Measurements from ENCODE around the gene SLC12A7.

Gene SLC12A7

GRCh38 chr5:1108865-1109174, 3.0 kb downstream of the SLC12A7 start:
- Mint-ChIP-seq H3K4me1 (peaks cover 42% of the 10 kb centered on the region), H3K27me3 (no peaks in the 10 kb centered on the region), H3K4me3 (peak overlapping the region; percentile 29), H3K36me3 (ENCODE audit: insufficient read depth) (peaks cover 10% of the 10 kb centered on the region), H3K27ac (ENCODE audit: low read depth) (no peak overlapping the region), H3K9me3 (no peaks in the 10 kb centered on the region)
- DNase-seq (ENCODE audit: low spot score in 2 of 2) (no peak), ATAC-seq (replicated peaks; ENCODE audit: extremely low read depth, poor library complexity, severe bottlenecking) (no peak)

GRCh38 chr5:1108023-1108864, 3.6 kb downstream of the SLC12A7 start:
- no peaks in the 10 kb centered on the region for H3K9me3 Mint-ChIP-seq
- H3K27me3 Mint-ChIP-seq: no peaks in the 10 kb centered on the region
- H3K27ac Mint-ChIP-seq (ENCODE audit: low read depth): no peak overlapping the region
- H3K4me1 Mint-ChIP-seq: peaks cover 47% of the 10 kb centered on the region
- peak overlapping the region; percentile 16 for H3K4me3 Mint-ChIP-seq
- DNase-seq (ENCODE audit: low spot score in 2 of 2) (no peak), ATAC-seq (replicated peaks; ENCODE audit: extremely low read depth, poor library complexity, severe bottlenecking) (no peak)
- peaks cover 10% of the 10 kb centered on the region for H3K36me3 Mint-ChIP-seq (ENCODE audit: insufficient read depth)

GRCh38 chr5:1107167-1108022, 4.5 kb downstream of the SLC12A7 start:
- ATAC-seq (replicated peaks; ENCODE audit: extremely low read depth, poor library complexity, severe bottlenecking) (no peak), DNase-seq (ENCODE audit: low spot score in 2 of 2) (no peak)
- Mint-ChIP-seq H3K27ac (ENCODE audit: low read depth) (peak overlapping the region; percentile 95), H3K27me3 (no peaks in the 10 kb centered on the region), H3K36me3 (ENCODE audit: insufficient read depth) (peaks cover 10% of the 10 kb centered on the region), H3K4me3 (peak overlapping the region; percentile 25), H3K4me1 (peaks cover 50% of the 10 kb centered on the region), H3K9me3 (no peaks in the 10 kb centered on the region)

GRCh38 chr5:1106385-1107166, 5.3 kb downstream of the SLC12A7 start:
- Mint-ChIP-seq H3K27me3 (no peaks in the 10 kb centered on the region), H3K27ac (ENCODE audit: low read depth) (peak overlapping the region; percentile 95), H3K36me3 (ENCODE audit: insufficient read depth) (peaks cover 10% of the 10 kb centered on the region), H3K9me3 (no peaks in the 10 kb centered on the region), H3K4me3 (peak overlapping the region; percentile 83), H3K4me1 (peaks cover 55% of the 10 kb centered on the region)
- DNase-seq (ENCODE audit: low spot score in 2 of 2) (no peak), ATAC-seq (replicated peaks; ENCODE audit: extremely low read depth, poor library complexity, severe bottlenecking) (no peak)

- Mint-ChIP-seq H3K27me3 (no peaks in the 10 kb centered on the region), H3K4me1 (peaks cover 55% of the 10 kb centered on the region), H3K27ac (ENCODE audit: low read depth) (peak overlapping the region; percentile 95), H3K4me3 (peak overlapping the region; percentile 83), H3K36me3 (ENCODE audit: insufficient read depth) (peaks cover 10% of the 10 kb centered on the region), H3K9me3 (no peaks in the 10 kb centered on the region)
- ATAC-seq (replicated peaks; ENCODE audit: extremely low read depth, poor library complexity, severe bottlenecking) (peak; percentile 80), DNase-seq (ENCODE audit: low spot score in 2 of 2) (peak; percentile 33 to 60)
Measured at GRCh38 chr5:1105350-1106265, 6.3 kb downstream of the SLC12A7 start.

- H3K27me3 Mint-ChIP-seq: no peaks in the 10 kb centered on the region
- H3K27ac Mint-ChIP-seq (ENCODE audit: low read depth): peak overlapping the region; percentile 95
- DNase-seq (ENCODE audit: low spot score in 2 of 2) (no peak), ATAC-seq (replicated peaks; ENCODE audit: extremely low read depth, poor library complexity, severe bottlenecking) (peak; percentile 55)
- H3K9me3 Mint-ChIP-seq: no peaks in the 10 kb centered on the region
- H3K4me3 Mint-ChIP-seq: peak overlapping the region; percentile 83
- peaks cover 11% of the 10 kb centered on the region for H3K36me3 Mint-ChIP-seq (ENCODE audit: insufficient read depth)
- peaks cover 50% of the 10 kb centered on the region for H3K4me1 Mint-ChIP-seq
Measured at GRCh38 chr5:1104327-1105006, 7.4 kb downstream of the SLC12A7 start.

- H3K9me3 Mint-ChIP-seq: no peaks in the 10 kb centered on the region
- H3K27ac Mint-ChIP-seq (ENCODE audit: low read depth): peak overlapping the region; percentile 95
- peak overlapping the region; percentile 83 for H3K4me3 Mint-ChIP-seq
- DNase-seq (ENCODE audit: low spot score in 2 of 2) (no peak), ATAC-seq (replicated peaks; ENCODE audit: extremely low read depth, poor library complexity, severe bottlenecking) (no peak)
- H3K4me1 Mint-ChIP-seq: peaks cover 50% of the 10 kb centered on the region
- peaks cover 12% of the 10 kb centered on the region for H3K36me3 Mint-ChIP-seq (ENCODE audit: insufficient read depth)
- no peaks in the 10 kb centered on the region for H3K27me3 Mint-ChIP-seq
Measured at GRCh38 chr5:1103505-1104326, 8.1 kb downstream of the SLC12A7 start.

- Mint-ChIP-seq H3K9me3 (no peaks in the 10 kb centered on the region), H3K36me3 (ENCODE audit: insufficient read depth) (peaks cover 10% of the 10 kb centered on the region), H3K4me1 (peaks cover 44% of the 10 kb centered on the region), H3K4me3 (peak overlapping the region; percentile 83), H3K27ac (ENCODE audit: low read depth) (peak overlapping the region; percentile 1), H3K27me3 (no peaks in the 10 kb centered on the region)
- no peak for DNase-seq (ENCODE audit: low spot score in 2 of 2)
- ATAC-seq (replicated peaks; ENCODE audit: extremely low read depth, poor library complexity, severe bottlenecking): no peak
Measured at GRCh38 chr5:1103093-1103492, 8.8 kb downstream of the SLC12A7 start.

- no peaks in the 10 kb centered on the region for H3K27me3 Mint-ChIP-seq
- no peaks in the 10 kb centered on the region for H3K9me3 Mint-ChIP-seq
- peak overlapping the region; percentile 66 for H3K4me3 Mint-ChIP-seq
- peaks cover 12% of the 10 kb centered on the region for H3K36me3 Mint-ChIP-seq (ENCODE audit: insufficient read depth)
- DNase-seq (ENCODE audit: low spot score in 2 of 2): no peak
- ATAC-seq (replicated peaks; ENCODE audit: extremely low read depth, poor library complexity, severe bottlenecking): no peak
- H3K4me1 Mint-ChIP-seq: peaks cover 40% of the 10 kb centered on the region
- no peak overlapping the region for H3K27ac Mint-ChIP-seq (ENCODE audit: low read depth)
Measured at GRCh38 chr5:1101961-1102713, 9.7 kb downstream of the SLC12A7 start.
